AG08395 (cell line): ENCODE measurements around the gene KRT2.

ENCODE experiments used
- DNase-seq: peaks from one replicate; pipeline ENCODE4 v3.0.0; 2012; ENCODE audit warnings: mixed read lengths, low spot score

The KRT2 gene

GRCh38 chr12:52615208-52615868, 36.7 kb downstream of the KRT2 start:
- peak; percentile 26 for DNase-seq

GRCh38 chr12:52614381-52615207, 37.4 kb downstream of the KRT2 start:
- DNase-seq: no peak

- no peak for DNase-seq
Measured at GRCh38 chr12:52613384-52614030, 38.5 kb downstream of the KRT2 start.

- DNase-seq: no peak
Measured at GRCh38 chr12:52612431-52613383, 39.3 kb downstream of the KRT2 start.

GRCh38 chr12:52611080-52611468, 40.9 kb downstream of the KRT2 start:
- no peak for DNase-seq

- DNase-seq: no peak
Measured at GRCh38 chr12:52608826-52609630, 43.0 kb downstream of the KRT2 start.

- DNase-seq: no peak
Measured at GRCh38 chr12:52608161-52608560, 43.9 kb downstream of the KRT2 start.

- DNase-seq: no peak
Measured at GRCh38 chr12:52607314-52607713, 44.7 kb downstream of the KRT2 start.

GRCh38 chr12:52606581-52607218, 45.3 kb downstream of the KRT2 start:
- DNase-seq: no peak

- DNase-seq: no peak
Measured at GRCh38 chr12:52606096-52606495, 45.9 kb downstream of the KRT2 start.

GRCh38 chr12:52605542-52605941, 46.5 kb downstream of the KRT2 start:
- DNase-seq: no peak

- no peak for DNase-seq
Measured at GRCh38 chr12:52604859-52605258, 47.2 kb downstream of the KRT2 start.

- no peak for DNase-seq
Measured at GRCh38 chr12:52603314-52603713, 48.7 kb downstream of the KRT2 start.

GRCh38 chr12:52602552-52602951, 49.5 kb downstream of the KRT2 start:
- DNase-seq: no peak

- DNase-seq: no peak
Measured at GRCh38 chr12:52601671-52602070, 50.3 kb downstream of the KRT2 start.

- no peak for DNase-seq
Measured at GRCh38 chr12:52600941-52601481, 51.0 kb downstream of the KRT2 start, which contains the start of gene KRT72. TSS of gene KRT72 (minus strand) at chr12:52601463. CDS start at chr12:52601452, 11 bp downstream.

GRCh38 chr12:52600475-52600874, 51.5 kb downstream of the KRT2 start:
- no peak for DNase-seq

- no peak for DNase-seq
Measured at GRCh38 chr12:52600071-52600470, 51.9 kb downstream of the KRT2 start.

- DNase-seq: no peak
Measured at GRCh38 chr12:52598966-52599365, 53.0 kb downstream of the KRT2 start.
